CD8-positive, alpha-beta memory T cell (primary cell): ENCODE measurements around the gene MTA1. TPM values are rescaled to one million over a fixed set of nuclear protein-coding genes. Genes with fewer than 3 reads are reported as not detected.

Experiments
- CTCF ChIA-PET: fragments of 350-600 bp; sonication (Branson Sonifier 250); formaldehyde crosslinking; loops from one replicate; lab custom pipeline; 2021; ENCODE audit warnings: antibody characterized with exemption; lab: Charles Lee
- POLR2A ChIA-PET: fragments of 350-600 bp; sonication (Branson Sonifier 250); formaldehyde crosslinking; loops from one replicate; lab custom pipeline; 2021; ENCODE audit warnings: antibody characterized with exemption; lab: Charles Lee
- DNase-seq, 5 donors: peaks; one replicate each; pipeline versions ENCODE4 v3.0.0 to v3.0.0-alpha.2; 2020 to 2022; ENCODE audit warnings: mixed read lengths in 1 of 5
- H3K27ac ChIP-seq: one replicate; pipeline ENCODE4 v1.7.0; 2013; ENCODE audit warnings: low read depth, mild to moderate bottlenecking, low read length, moderate library complexity
- H3K27me3 ChIP-seq: 2 replicates; pipeline ENCODE4 v1.7.0; 2013; ENCODE audit warnings: low read length, mild to moderate bottlenecking; ENCODE audit not compliant: insufficient read depth, poor library complexity, severe bottlenecking
- H3K36me3 ChIP-seq: 2 replicates; pipeline ENCODE4 v1.7.0; 2013; ENCODE audit warnings: mild to moderate bottlenecking, low read length, moderate library complexity; ENCODE audit not compliant: insufficient read depth
- H3K4me1 ChIP-seq: 2 replicates; pipeline ENCODE4 v1.7.0; 2013; ENCODE audit warnings: mild to moderate bottlenecking, low read length, moderate library complexity; ENCODE audit not compliant: insufficient read depth
- H3K4me3 ChIP-seq: 2 replicates; pipeline ENCODE4 v1.7.0; 2013; ENCODE audit warnings: mild to moderate bottlenecking, low read length
- H3K9me3 ChIP-seq: 2 replicates; pipeline ENCODE4 v1.7.0; 2013; ENCODE audit warnings: mild to moderate bottlenecking, low read length
- H3K27ac Mint-ChIP-seq, 8 donors: one replicate each; pipeline ENCODE4 v1.8.0; 2020 to 2021; ENCODE audit warnings: mixed read lengths in 8 of 8, mild to moderate bottlenecking in 6 of 8, inconsistent platforms in 3 of 8, moderate library complexity in 3 of 8
- H3K27me3 Mint-ChIP-seq, 2 donors: one replicate each; pipeline ENCODE4 v1.8.0; 2020 to 2021; ENCODE audit warnings: mixed read lengths in 2 of 2, mild to moderate bottlenecking in 1 of 2, moderate library complexity in 1 of 2
- H3K36me3 Mint-ChIP-seq, 3 donors: one replicate each; pipeline ENCODE4 v1.8.0; 2020 to 2021; ENCODE audit warnings: mixed read lengths in 3 of 3, inconsistent platforms in 1 of 3, mild to moderate bottlenecking in 1 of 3
- H3K4me1 Mint-ChIP-seq, 3 donors: one replicate each; pipeline ENCODE4 v1.8.0; 2020 to 2021; ENCODE audit warnings: mixed read lengths in 3 of 3, inconsistent platforms in 1 of 3, mild to moderate bottlenecking in 1 of 3
- H3K4me3 Mint-ChIP-seq, 7 donors: one replicate each; pipeline ENCODE4 v1.8.0; 2020 to 2021; ENCODE audit warnings: mixed read lengths in 7 of 7, mild to moderate bottlenecking in 6 of 7, moderate library complexity in 4 of 7, inconsistent platforms in 2 of 7
- H3K9me3 Mint-ChIP-seq, 5 donors: one replicate each; pipeline ENCODE4 v1.8.0; 2020 to 2022; ENCODE audit warnings: mixed read lengths in 5 of 5, mild to moderate bottlenecking in 3 of 5, moderate library complexity in 2 of 5, inconsistent platforms in 1 of 5
- polyA plus RNA-seq: library from polyadenylated mRNA; unstranded; fragments of 300-500 nt; fragmentation: Illumina TruSeq; gene quantifications from one replicate; pipeline ENCODE4 v1.2.3, GENCODE V29; 2021
- total RNA-seq, 2 experiments: library from RNA; stranded (reverse); gene quantifications; one replicate each; pipeline ENCODE4 v1.2.3, GENCODE V29; 2021

The MTA1 gene
- total and polyA plus RNA-seq, 3 experiments from 2014 or later: 6.1 to 129 (median 124) TPM

DNA sequence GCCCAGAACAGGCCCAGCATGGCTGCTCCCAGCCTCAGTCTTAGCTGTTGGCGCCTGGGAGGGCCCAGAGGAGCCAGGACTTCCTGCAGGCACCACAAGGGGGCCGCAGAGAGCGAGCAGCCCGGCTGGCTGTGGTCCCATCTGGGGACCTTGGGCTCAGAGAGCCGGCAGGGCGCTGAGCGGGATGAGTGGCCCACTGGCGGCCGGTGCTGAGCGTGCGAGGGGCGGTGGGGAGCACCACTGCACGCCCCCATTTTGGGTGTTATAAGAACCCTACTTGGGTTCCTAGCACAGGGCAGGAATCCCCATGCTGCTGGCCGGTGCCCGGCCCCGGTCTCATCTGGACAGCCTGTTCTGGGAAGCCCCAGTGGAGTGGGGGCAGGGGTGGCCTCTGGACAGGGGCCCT, 29.1 kb downstream of the MTA1 start:
- no peaks in the 10 kb centered on the region for H3K27me3 Mint-ChIP-seq
- no peaks in the 10 kb centered on the region for H3K36me3 ChIP-seq
- no peaks in the 10 kb centered on the region for H3K27me3 ChIP-seq
- peak; percentile 51 to 75 (median 55) for DNase-seq
- peaks cover 0 to 27% (median 3%) of the 10 kb centered on the region in 3 donors for H3K36me3 Mint-ChIP-seq
- CTCF ChIA-PET: interaction anchor here (1.0 to 3.1 kb wide), 7 partner anchors 17 to 138 kb away, joined by 3 to 26 read pairs (median 3); no protein-coding TSS in a partner anchor
- no peaks in the 10 kb centered on the region for H3K9me3 ChIP-seq
- POLR2A ChIA-PET: interaction anchor here (1.0 kb wide), 1 partner anchor 41 kb away, joined by 5 read pairs; no protein-coding TSS in a partner anchor
- no peak overlapping the region for H3K4me3 ChIP-seq
- H3K4me3 Mint-ChIP-seq: no peak overlapping the region
- no peaks in the 10 kb centered on the region for H3K9me3 Mint-ChIP-seq
- no peak overlapping the region for H3K27ac Mint-ChIP-seq
- H3K4me1 Mint-ChIP-seq: no peaks in the 10 kb centered on the region
- no peak overlapping the region for H3K27ac ChIP-seq
- no peaks in the 10 kb centered on the region for H3K4me1 ChIP-seq

DNA sequence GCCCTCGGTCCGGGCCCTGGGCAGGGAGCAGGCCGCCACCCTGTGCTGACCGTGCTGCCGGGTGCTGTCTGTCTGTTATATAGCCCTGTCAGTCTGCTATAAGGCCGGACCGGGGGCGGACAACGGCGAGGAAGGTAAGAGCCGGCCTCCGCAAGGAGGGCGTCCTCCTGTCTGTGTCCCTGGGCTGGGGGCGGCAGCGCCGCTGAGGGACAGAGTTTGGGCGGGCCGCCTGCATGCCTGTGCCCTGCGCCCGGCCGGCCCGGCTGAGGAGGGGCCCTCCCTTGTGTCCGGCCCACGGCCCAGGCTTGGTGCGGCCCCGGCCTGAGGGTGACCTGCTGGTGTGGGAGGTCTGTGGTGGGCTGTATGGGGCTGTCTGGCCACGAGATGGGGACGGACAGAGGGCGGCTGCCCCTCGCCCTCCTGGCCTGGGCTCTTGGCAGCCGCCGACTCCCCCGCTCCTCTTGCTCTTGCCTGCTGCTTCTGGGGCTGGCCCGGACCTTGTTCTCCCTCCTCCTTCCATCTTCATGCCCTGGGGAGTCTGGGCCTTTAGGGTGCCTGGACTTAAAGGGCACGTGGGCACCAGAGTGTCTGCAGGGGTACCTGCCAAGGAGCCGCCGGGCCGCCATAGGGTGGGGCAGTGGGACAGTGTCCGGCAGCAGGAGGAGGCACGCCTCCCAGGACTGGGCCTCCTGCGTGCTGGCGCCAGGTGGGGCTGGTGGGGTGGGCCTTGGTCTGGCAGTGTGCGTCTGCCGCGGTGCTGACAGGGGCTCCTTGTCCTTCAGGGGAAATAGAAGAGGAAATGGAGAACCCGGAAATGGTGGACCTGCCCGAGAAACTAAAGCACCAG, 29.9 kb downstream of the MTA1 start:
- no peaks in the 10 kb centered on the region for H3K9me3 Mint-ChIP-seq
- no peaks in the 10 kb centered on the region for H3K4me1 ChIP-seq
- no peak for DNase-seq
- peaks cover 0 to 31% (median 3%) of the 10 kb centered on the region in 3 donors for H3K36me3 Mint-ChIP-seq
- H3K4me1 Mint-ChIP-seq: no peaks in the 10 kb centered on the region
- H3K27me3 ChIP-seq: no peaks in the 10 kb centered on the region
- H3K27ac Mint-ChIP-seq: no peak overlapping the region
- H3K4me3 ChIP-seq: no peak overlapping the region
- no peak overlapping the region for H3K4me3 Mint-ChIP-seq
- H3K9me3 ChIP-seq: no peaks in the 10 kb centered on the region
- CTCF ChIA-PET: no interaction called here
- H3K36me3 ChIP-seq: no peaks in the 10 kb centered on the region
- H3K27me3 Mint-ChIP-seq: no peaks in the 10 kb centered on the region
- no peak overlapping the region for H3K27ac ChIP-seq
- POLR2A ChIA-PET: no interaction called here

DNA sequence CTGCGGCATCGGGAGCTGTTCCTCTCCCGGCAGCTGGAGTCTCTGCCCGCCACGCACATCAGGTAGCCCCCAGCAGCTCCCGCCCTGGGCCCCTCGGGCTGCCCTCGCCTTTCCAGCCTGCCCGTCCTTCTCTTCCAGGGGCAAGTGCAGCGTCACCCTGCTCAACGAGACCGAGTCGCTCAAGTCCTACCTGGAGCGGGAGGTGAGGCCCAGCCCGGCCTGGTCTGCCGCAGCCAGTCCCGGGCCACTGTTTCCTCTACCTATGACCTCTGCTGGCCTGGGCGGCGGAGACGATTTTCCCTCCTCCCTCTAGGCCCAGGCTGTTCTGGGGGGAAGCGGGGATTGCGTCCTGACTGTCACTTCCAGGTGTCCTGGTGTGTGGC, 30.5 kb downstream of the MTA1 start:
- no peak for DNase-seq
- ChIA-PET POLR2A (no interaction called here), CTCF (no interaction called here)
- Mint-ChIP-seq H3K27me3 (no peaks in the 10 kb centered on the region), H3K36me3 (peaks cover 0 to 32% (median 3%) of the 10 kb centered on the region in 3 donors), H3K27ac (no peak overlapping the region), H3K9me3 (no peaks in the 10 kb centered on the region), H3K4me1 (no peaks in the 10 kb centered on the region), H3K4me3 (no peak overlapping the region)
- H3K27me3 ChIP-seq: no peaks in the 10 kb centered on the region
- H3K9me3 ChIP-seq: no peaks in the 10 kb centered on the region
- H3K36me3 ChIP-seq: no peaks in the 10 kb centered on the region
- H3K27ac ChIP-seq: no peak overlapping the region
- no peak overlapping the region for H3K4me3 ChIP-seq
- no peaks in the 10 kb centered on the region for H3K4me1 ChIP-seq

DNA sequence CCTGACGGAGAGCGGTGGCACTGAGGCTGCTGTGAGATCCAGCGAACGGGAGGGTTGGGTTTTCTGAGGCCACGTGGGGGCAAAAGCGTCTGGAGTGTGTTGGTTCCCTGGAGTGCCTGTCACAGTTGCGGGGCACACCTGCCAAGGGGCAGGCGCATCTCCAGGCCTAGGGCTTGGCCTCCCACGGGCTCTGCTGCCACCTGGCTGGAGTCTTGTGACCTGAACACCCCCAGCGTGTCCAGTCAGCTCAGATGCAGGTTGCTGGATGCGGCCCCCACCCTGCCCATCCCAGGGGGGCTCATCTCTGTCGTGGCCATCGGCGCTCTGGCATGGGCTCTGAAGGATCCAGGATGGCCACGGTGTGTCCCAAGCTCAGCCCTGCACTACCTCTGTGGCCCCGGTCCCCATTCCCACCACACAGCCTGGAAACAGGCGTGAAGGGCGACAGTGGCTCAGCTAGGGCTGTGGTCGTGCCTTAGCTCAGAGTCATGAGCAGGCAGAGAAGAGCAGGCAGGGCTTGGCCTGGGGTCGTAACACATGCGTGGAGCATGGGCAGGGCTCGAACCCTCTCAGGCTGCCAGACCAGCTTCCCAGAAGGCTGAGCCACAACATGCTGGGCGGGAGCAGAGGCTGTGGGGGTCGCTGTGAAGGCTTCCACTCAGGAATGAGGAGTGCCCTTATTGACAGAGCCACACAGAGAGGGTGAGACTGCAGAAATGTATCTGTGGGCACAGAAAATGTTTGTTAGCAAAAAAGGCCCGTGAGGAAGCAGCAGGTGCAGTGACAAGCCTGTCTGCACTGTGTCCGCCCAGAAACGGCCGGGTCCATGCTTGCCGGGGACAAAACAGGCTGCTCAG, 31.5 kb downstream of the MTA1 start:
- CTCF ChIA-PET: interaction anchor here (1.5 to 2.0 kb wide), 2 partner anchors 39 to 80 kb away, joined by 5 to 7 read pairs; no protein-coding TSS in a partner anchor
- DNase-seq: no peak

DNA sequence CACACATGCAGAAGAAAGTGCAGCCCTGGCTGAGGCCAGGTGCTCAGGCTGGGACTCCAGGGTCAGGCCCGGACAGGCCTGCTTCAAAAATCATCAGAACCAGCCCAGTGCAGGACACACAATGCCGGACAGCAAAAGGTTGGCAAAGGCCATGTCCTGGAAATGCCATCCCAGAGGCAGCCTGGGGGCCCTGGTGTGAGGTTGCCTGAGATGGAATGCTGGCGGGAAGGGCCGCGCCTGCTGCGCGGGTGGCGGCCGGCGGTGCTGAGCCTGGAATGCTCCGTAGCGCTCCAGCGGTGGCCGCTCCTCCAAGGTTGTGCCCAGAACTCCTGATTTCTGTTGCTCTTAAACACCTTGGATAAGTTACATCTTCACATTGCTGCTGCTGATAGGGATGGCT, 33.3 kb downstream of the MTA1 start:
- Mint-ChIP-seq H3K27ac (no peak overlapping the region), H3K9me3 (no peaks in the 10 kb centered on the region), H3K4me1 (no peaks in the 10 kb centered on the region), H3K4me3 (no peak overlapping the region), H3K36me3 (peaks cover 0 to 45% (median 7%) of the 10 kb centered on the region in 3 donors), H3K27me3 (no peaks in the 10 kb centered on the region)
- no peaks in the 10 kb centered on the region for H3K4me1 ChIP-seq
- H3K36me3 ChIP-seq: no peaks in the 10 kb centered on the region
- no peaks in the 10 kb centered on the region for H3K27me3 ChIP-seq
- no peaks in the 10 kb centered on the region for H3K9me3 ChIP-seq
- ChIA-PET POLR2A (interaction anchor here (1.2 kb wide), 1 partner anchor 37 kb away, joined by 3 read pairs; no protein-coding TSS in a partner anchor), CTCF (interaction anchor here (0.9 to 2.0 kb wide), 4 partner anchors 18 to 82 kb away, joined by 3 to 5 read pairs (median 4); no protein-coding TSS in a partner anchor)
- H3K27ac ChIP-seq: no peak overlapping the region
- no peak for DNase-seq
- H3K4me3 ChIP-seq: no peak overlapping the region

More for the DNA sequence above, 31.5 kb downstream of the MTA1 start:
- Histone ChIP-seq H3K36me3 (no peaks in the 10 kb centered on the region), H3K9me3 (no peaks in the 10 kb centered on the region), H3K4me1 (no peaks in the 10 kb centered on the region), H3K4me3 (no peak overlapping the region), H3K27ac (no peak overlapping the region), H3K27me3 (no peaks in the 10 kb centered on the region)
- Mint-ChIP-seq H3K9me3 (no peaks in the 10 kb centered on the region), H3K27me3 (no peaks in the 10 kb centered on the region), H3K4me1 (no peaks in the 10 kb centered on the region), H3K4me3 (no peak overlapping the region), H3K27ac (no peak overlapping the region), H3K36me3 (peaks cover 0 to 41% (median 7%) of the 10 kb centered on the region in 3 donors)
- POLR2A ChIA-PET: no interaction called here

DNA sequence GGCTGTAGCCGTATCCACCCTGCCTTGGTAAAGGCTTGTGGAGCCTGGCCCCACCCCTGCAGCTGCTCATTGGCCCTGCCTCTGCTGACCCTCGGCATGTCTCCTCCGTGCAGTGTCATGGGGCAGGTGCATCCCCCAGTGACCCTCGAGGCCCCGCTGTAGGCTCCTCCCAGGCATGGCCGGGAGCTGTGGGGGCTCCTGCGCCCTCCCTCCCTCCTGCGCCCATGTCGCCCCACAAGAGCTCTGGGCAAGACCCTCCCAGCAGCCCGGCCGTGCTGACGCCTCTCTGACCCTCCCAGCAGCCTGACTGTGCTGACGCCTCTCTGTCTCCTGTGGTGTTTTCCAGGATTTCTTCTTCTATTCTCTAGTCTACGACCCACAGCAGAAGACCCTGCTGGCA, 34.2 kb downstream of the MTA1 start:
- Mint-ChIP-seq H3K4me3 (no peak overlapping the region), H3K27ac (peak overlapping the region in 1 of 8 donors; percentile 40), H3K4me1 (no peaks in the 10 kb centered on the region), H3K27me3 (no peaks in the 10 kb centered on the region), H3K36me3 (peaks cover 0 to 45% (median 7%) of the 10 kb centered on the region in 3 donors), H3K9me3 (no peaks in the 10 kb centered on the region)
- Histone ChIP-seq H3K36me3 (no peaks in the 10 kb centered on the region), H3K27me3 (no peaks in the 10 kb centered on the region), H3K4me1 (no peaks in the 10 kb centered on the region), H3K27ac (no peak overlapping the region), H3K9me3 (no peaks in the 10 kb centered on the region), H3K4me3 (no peak overlapping the region)
- ChIA-PET CTCF (interaction anchor here (0.6 kb wide), 1 partner anchor 50 kb away, joined by 3 read pairs; no protein-coding TSS in a partner anchor), POLR2A (interaction anchor here (1.2 kb wide), 1 partner anchor 36 kb away, joined by 3 read pairs; no protein-coding TSS in a partner anchor)
- no peak for DNase-seq

DNA sequence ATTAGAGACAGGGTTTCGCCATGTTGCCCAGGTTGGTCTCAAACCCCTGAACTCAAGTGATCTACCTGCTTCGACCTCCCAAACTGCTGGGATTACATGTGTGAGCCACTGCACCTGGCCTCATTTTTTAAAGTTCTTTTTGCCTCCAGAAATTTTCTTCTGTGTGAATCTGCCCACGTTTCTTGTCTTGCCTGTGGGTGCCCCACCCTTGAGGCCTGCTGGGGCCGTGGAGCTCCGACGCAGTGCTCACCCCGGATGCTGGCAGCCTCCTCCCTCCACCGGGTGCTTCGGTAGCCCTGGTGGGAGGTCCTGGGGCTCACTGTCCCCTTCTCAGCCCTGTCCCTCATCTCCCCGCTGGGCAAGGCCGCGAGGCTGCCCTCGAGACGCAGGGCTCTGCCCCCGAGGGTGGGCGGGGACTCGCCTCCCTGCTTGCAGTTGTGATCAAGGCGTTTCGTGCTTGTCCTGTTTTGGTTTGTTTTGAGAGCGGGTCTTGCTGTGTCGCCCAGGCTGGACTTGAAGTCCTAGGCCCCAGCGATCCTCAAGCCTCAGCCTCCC, 35.5 kb downstream of the MTA1 start:
- peaks cover 0 to 44% (median 7%) of the 10 kb centered on the region in 3 donors for H3K36me3 Mint-ChIP-seq
- Histone ChIP-seq H3K4me1 (no peaks in the 10 kb centered on the region), H3K9me3 (no peaks in the 10 kb centered on the region), H3K4me3 (no peak overlapping the region), H3K27ac (no peak overlapping the region), H3K27me3 (no peaks in the 10 kb centered on the region), H3K36me3 (no peaks in the 10 kb centered on the region)
- no peak for DNase-seq
- CTCF ChIA-PET: interaction anchor here (1.7 kb wide), 1 partner anchor 35 kb away, joined by 5 read pairs; no protein-coding TSS in a partner anchor
- H3K27me3 Mint-ChIP-seq: no peaks in the 10 kb centered on the region
- no peaks in the 10 kb centered on the region for H3K4me1 Mint-ChIP-seq
- H3K27ac Mint-ChIP-seq: no peak overlapping the region
- H3K4me3 Mint-ChIP-seq: no peak overlapping the region
- POLR2A ChIA-PET: no interaction called here
- no peaks in the 10 kb centered on the region for H3K9me3 Mint-ChIP-seq
